Effector CD8-positive, alpha-beta T cell (primary cell): ENCODE results near the gene LRPAP1.

ENCODE experiments used
- DNase-seq: peaks from one replicate; lab custom pipeline; 2025; lab: John Stamatoyannopoulos, UW

The LRPAP1 gene

DNA sequence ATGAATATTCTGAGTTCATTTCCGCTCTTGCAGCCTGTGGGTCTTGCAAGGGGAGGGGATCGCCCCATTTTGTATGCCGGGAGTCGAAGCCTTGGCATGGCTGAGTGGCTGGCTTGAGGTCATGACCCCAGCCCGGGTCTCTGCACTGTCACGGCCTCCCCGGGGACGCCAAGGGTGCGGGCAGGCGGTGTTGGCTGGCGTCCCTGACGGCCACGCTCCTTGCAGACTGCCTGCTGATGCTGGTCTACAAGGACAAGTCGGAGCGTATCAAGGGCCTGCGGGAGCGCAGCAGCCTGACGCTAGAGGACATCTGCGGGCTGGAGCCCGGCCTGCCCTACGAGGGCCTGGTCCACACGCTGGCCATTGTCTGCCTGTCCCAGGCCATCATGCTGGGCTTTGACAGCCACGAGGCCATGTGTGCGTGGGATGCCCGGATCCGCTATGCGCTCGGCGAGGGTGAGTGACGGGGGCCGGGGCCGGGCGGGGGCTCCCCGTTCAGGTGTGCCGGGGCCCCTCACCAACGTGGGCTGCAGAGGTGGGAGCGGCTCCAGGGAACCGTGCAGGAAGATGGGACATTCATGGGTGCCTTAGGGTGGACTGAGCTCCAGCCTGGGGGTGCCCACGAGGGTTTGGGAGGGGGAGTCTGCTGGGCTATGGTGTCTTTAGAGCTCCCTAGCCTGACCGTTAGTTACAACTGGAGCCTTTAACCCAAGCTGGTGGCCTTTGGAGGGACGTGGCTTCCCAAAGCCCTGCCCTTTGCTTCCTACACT is 58.9 kb downstream of the LRPAP1 start:
- no peak for DNase-seq

- DNase-seq, result no peak
These were observed 59.6 kb downstream of the LRPAP1 start for GRCh38 chr4:3472411-3473141.

- DNase-seq, result no peak
These were observed 60.3 kb downstream of the LRPAP1 start for GRCh38 chr4:3471886-3472285.

GRCh38 chr4:3471098-3471760 is 61.0 kb downstream of the LRPAP1 start:
- DNase-seq, result no peak

DNA sequence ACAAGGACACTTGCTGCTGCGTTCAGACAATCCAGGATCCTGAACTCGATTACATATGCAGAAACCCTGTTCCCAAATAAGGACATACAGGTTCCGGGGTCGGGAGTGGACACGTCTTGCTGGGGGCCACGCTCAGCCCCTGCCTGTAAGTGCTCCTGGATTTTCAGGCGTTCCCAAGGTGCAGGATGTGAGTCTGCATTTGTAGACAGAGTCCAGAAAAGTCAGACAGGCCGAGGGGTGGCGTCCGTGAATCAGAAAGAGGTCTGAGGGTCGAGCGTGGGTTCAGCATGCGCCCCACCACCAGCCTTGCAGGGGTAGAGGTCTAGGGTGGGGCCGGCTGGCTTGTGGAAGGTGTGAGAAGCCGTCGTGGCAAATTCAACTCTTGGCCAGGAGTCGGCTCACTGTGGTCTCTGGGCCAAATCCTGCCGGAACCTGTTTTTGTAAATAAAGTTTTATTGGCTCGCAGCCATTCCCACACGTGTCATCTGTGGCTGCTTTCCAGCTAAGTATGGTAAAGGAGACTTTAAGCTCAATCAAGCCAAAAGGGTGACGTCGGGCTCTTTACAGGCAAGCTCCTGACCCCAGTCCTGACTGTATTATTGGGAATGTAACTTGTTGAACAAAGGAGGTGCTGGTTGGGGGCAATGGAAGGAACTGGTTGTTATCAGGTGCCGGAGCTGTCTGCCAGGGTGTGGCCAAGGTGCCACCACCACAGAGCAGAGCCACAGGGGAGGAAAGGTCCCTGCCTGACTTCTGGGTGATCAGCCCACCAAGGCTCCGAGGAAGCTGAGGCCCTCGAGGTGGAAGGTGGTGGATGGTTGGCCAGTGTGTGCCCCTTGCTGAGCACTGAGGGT is 61.8 kb downstream of the LRPAP1 start:
- DNase-seq, result no peak

DNA sequence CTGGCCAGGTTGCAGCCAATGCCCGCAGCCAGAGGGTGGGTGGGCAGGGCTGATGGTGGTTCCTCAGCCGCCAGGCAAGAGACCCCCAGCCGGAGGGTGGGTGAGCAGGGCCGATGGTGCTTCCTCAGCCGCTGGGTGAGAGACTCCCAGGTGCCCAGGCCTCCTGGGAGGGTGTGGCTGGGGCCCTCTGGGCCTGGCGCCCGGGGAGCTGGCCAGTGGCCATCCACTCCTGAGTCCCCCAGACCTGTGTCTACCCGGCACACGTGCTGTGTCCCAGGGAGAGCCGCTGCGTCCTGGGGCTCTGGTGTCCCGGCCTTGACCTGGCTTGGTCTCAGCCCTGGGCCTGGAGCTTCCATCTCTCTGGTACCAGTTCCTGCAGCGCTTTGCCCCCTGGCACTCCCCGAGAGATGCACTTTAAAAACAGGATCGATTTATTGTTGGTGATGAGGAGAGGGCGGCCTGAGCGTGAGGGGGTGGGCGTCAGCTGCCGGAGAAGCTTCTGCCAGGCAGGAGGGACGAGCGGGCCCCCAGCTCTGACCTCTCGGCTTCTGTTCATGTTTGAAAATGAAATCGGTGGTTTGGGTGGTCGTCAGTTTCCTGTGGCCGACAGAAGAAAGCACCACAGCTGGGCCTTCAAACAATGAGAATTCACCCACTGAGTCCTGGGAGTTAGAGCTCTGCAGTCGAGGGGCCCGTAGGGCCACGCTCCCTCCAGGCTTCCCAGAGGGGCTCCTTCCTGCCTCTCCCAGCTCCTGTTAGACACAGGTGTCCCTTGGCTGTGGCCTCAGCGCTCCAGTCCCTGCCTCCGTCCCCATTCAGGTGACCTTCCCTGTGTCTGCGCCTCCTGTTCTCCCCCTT is 62.6 kb downstream of the LRPAP1 start:
- no peak for DNase-seq

DNA sequence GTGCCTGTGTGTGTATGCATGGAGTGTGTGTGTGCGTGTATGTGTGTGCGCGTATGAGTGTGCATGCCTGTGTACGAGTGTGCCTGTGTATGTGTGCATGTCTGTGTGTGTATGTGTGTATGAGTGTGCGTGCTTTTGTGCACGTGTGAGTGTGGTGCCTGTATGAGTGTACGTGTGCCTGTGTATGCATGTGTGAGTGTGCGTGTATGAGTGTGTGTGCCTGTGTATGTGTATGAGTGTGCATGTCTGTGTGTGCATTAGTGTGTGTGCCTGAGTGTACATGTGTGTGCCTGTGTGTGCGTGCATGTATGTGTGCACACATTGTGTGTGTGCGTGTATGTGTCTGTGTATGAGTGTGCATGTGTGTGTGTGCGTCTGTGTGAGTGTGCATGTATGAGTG is 63.4 kb downstream of the LRPAP1 start:
- DNase-seq, result no peak

DNA sequence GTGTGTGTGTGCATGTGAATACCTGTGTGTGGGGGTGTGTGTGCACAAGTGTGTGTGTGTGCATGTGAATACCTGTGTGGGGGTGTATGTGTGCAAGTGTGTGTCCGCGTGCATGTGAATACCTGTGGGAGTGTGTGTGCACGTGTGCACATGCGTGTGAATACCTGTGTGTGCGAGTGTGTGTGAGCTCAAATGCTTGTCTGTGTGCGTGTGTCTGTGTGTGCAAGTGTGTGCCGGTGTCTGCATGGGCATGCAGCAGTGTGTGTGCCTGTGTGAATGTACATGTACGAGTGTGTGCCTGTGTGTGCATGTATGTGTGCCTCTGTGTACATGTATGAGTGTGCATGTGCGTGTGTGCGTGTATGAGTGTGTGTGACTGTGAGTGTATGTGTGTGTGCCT is 64.1 kb downstream of the LRPAP1 start:
- no peak for DNase-seq

DNA sequence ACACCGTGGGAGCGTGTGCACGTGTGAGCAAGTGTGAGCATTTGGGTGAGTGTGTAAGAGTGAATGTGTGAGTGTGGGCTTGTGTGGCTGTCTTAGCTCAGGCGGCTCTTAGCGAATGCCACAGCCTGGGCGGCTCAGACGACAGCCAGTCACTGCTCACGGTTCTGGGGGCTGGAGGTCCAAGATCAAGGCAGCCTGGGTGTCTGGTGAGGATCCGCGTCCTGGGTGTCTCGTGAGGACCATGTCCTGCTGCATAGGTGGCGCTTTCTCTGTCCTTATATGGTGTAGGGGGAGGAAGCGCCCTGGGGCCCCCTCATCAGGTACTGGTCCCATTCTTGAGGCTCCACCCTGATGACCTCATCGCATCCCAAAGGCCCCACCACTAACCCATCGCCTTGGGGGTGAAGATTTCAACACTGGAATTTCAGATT is 64.6 kb downstream of the LRPAP1 start:
- no peak for DNase-seq

- no peak for DNase-seq
These were observed 65.3 kb downstream of the LRPAP1 start for GRCh38 chr4:3466691-3467600.

DNA sequence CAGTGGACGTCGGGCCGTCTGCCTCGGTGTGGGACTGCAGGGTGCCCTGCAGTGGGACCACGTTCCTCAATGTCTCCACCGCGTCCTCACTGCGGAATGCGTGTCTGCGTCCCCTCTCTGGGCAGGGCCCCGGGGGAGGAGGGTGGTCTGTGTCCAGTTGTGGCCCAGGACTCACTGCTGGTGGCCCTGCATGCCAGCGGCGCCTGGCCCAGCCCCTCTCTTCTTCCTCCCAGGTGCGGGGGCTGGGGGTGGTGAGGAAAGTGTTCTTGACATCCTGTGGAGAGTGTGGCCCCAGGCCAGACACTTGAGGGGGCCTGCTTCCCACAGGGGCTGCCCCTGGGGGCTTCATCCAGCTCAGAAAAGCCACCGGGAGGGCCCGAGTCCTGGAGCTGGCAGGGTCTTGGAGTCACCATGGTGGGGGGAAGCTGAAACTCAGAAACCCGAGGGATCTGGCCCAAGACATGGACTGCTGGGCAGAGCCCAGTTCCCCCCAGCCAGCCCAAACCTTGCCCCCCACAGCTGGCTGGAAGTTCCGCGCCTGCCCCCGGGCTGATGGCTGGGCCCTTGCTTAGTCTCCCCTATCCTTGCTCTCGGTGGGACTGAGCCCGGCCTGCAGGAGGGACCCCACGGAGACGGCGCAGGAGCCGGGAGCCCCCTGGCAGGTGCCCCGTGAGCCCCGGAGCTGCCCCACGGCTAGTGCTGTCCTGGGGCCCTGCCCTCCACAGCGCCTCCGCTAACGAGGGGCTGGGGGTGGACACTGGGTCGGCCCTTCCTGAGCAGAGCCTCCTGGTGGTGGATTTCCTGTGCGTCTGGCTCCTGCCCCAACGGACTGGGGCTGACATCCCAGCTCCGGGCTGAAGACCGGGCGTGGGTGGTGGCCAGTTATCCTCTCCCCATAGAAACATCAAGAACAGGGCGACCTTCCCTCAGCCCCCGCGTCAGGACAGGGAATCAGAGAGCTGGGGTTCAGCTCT is 66.2 kb downstream of the LRPAP1 start:
- DNase-seq, result no peak

GRCh38 chr4:3464911-3465697 is 67.1 kb downstream of the LRPAP1 start:
- no peak for DNase-seq

GRCh38 chr4:3464349-3464905 is 67.8 kb downstream of the LRPAP1 start:
- no peak for DNase-seq

DNA sequence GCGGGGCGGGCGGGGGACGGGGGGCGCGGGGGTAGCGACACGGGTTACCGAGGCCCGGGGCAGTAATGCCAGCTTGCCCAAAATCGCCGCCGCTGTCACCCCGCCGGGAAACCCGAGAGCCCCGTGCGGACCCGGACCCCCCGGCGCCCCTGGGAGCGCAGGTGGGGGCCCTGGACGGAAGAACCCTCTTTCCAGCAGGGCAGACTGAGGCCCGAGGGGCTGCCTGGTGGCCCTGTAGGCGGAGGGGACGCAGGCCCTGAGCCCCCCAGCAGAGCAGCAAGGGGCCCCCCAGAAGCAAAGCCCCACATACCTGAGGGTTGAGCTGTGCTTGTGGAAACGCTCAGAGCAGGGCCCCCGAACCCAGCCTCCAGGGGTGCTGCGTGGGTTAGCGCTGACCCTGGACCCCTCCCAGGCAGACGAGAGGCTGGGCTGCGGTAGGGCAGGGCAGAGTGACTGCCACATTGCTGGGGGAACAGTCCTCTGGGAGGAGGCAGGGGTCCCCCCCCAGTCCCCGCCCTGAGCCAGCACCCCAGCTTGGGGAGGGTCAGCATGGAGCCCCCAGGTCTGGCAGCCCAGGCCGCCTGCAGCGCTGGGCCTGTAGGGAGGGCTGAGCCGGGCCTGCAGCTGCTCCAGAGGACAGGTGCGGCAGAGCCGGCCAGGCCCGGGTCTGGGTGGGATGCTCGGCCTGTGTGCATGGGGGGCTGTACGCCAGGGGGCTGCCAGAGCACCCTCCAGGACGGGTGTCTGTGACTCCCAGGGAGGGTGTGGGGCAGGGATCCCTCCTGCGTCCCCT is 68.5 kb downstream of the LRPAP1 start:
- DNase-seq, result no peak

DNA sequence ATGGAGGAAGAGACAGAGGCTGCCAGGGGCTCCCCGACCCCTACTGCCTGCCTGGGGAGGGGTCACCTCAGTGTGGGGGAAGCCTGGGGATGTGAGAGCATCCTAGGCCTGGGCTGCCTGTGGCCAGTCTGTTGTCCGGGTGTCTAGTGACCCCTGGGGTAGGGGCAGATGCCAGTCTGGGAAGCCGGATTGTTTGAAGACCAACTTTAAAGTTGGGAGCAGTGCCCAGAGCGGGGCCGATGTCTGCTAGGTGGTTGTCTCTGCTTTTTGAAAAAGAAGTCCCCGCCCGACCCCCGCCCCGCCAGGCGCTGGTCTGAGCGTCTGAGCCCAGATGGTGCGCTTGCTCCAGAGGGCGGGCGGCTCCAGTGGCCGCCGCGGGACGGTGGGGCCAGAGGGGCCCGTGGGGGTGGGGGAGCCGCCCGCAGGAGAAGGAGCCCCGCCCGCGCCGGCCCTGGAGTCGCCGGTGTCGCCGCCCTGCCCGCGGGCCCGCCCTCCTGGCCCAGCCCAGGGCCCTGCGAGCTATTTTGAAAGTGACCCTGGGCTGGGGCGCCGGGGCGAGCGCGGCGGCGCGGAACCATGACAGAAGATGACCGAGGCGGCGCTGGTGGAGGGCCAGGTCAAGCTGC is 69.3 kb downstream of the LRPAP1 start, which contains the start of gene DOK7:
TSS of gene DOK7 (plus strand) at position 517 of the 626 bp plus-strand sequence. CDS start at position 587, 70 bp downstream.
- no peak for DNase-seq

GRCh38 chr4:3462321-3462789 is 69.9 kb downstream of the LRPAP1 start:
- no peak for DNase-seq
